Lower lobe of right lung (tissue), 2 donors: Measurements from ENCODE around the gene TMEM72. TPM values are rescaled to one million over a fixed set of nuclear protein-coding genes. Genes with fewer than 3 reads are reported as not detected.

Experiments used
- ATAC-seq, 2 donors: fragments of 200-7000 bp; cut with Tn5 transposase; one replicate each; pipeline ENCODE4 v1.9.1; 2020 to 2022; ENCODE audit warnings: mild to moderate bottlenecking in 2 of 2, moderate library complexity in 2 of 2
- DNase-seq: peaks from one replicate; pipeline ENCODE4 v3.0.0-alpha.2; 2020
- H3K27ac ChIP-seq: fragments of 200-600 bp; one replicate; pipeline ENCODE4 v1.8.0; 2022
- H3K27me3 ChIP-seq: fragments of 200-600 bp; one replicate; pipeline ENCODE4 v1.8.0; 2022; ENCODE audit warnings: low read depth
- H3K36me3 ChIP-seq: fragments of 200-600 bp; one replicate; pipeline ENCODE4 v1.8.0; 2022; ENCODE audit warnings: mild to moderate bottlenecking
- H3K4me1 ChIP-seq: fragments of 200-600 bp; one replicate; pipeline ENCODE4 v1.8.0; 2022
- H3K4me3 ChIP-seq: fragments of 200-600 bp; one replicate; pipeline ENCODE4 v1.8.0; 2022; ENCODE audit warnings: mild to moderate bottlenecking
- H3K9me3 ChIP-seq: fragments of 200-600 bp; one replicate; pipeline ENCODE4 v1.8.0; 2022
- intact Hi-C: fragments of 100-400 bp; cut with DNase I; formaldehyde crosslinking; loops from one replicate; pipeline ENCODE4 v1.11.0; 2022
- total RNA-seq: library from RNA; stranded (reverse); fragmentation: NEBNext Ultra II Directional; extraction: Animal tissue kit (Norgen Biotek cat#: 25700); gene quantifications from one replicate; pipeline ENCODE4 v1.2.1, GENCODE V29; 2021
- TF ChIP-seq, protein P1 (sequence below): fragments of 200-600 bp; IDR thresholded peaks from one replicate; pipeline ENCODE4 v1.8.0; 2022; ENCODE audit warnings: antibody characterized with exemption, mild to moderate bottlenecking
- donor health status: DM: no; HTN: yes; CAD: no; lungs with severe emphysema.

Gene TMEM72
- total RNA-seq, 1 donor from 2014 or later: not detected

DNA sequence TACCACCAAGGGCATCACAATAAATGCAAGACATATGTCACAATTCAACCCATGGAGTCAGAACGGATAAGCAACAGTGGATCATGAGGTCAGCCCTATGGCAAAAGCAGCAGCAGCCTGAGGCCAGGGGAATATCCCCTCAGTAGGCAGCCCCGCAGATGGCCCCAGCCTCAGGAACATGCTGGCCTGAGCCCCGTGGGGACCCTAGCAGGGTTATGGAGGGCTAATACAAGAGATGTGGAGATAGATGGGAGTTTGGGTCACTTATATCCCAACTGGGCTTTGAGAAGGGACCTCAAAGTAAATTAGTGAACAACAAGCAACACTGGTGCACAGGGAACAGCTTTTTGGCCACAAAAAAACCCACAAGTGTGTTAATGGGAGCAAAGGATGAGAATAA lies 9.1 kb downstream of the TMEM72 start:
- Histone ChIP-seq H3K9me3 (no peaks in the 10 kb centered on the region), H3K4me3 (no peak overlapping the region), H3K27ac (no peak overlapping the region), H3K27me3 (no peaks in the 10 kb centered on the region), H3K4me1 (no peaks in the 10 kb centered on the region), H3K36me3 (no peaks in the 10 kb centered on the region)
- TF ChIP-seq, protein P1, sequence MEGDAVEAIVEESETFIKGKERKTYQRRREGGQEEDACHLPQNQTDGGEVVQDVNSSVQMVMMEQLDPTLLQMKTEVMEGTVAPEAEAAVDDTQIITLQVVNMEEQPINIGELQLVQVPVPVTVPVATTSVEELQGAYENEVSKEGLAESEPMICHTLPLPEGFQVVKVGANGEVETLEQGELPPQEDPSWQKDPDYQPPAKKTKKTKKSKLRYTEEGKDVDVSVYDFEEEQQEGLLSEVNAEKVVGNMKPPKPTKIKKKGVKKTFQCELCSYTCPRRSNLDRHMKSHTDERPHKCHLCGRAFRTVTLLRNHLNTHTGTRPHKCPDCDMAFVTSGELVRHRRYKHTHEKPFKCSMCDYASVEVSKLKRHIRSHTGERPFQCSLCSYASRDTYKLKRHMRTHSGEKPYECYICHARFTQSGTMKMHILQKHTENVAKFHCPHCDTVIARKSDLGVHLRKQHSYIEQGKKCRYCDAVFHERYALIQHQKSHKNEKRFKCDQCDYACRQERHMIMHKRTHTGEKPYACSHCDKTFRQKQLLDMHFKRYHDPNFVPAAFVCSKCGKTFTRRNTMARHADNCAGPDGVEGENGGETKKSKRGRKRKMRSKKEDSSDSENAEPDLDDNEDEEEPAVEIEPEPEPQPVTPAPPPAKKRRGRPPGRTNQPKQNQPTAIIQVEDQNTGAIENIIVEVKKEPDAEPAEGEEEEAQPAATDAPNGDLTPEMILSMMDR: no peak
- ATAC-seq: no peak
- intact Hi-C loops: no loop called here
- no peak for DNase-seq

DNA sequence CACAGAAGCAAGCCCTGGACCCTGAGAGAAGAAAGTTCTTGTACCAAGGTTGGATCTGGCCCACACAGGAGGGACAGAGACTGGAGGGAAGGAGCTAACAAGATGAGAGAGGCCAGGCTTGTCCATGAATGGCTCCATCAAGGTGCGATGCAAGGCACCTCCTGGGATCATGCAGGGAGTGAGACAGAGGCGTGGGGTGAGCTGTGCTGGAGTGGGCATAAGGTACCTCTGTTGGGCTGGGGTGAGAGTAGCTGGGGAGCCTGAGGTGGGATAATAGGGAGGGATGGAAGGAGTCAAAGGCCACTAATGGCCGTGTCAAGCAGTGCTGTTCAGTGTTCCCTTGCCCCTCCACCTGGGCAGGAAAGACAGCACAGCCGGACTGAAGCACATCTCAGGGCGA lies 9.9 kb downstream of the TMEM72 start:
- H3K27me3 ChIP-seq: no peaks in the 10 kb centered on the region
- TF ChIP-seq, protein P1: no peak
- ATAC-seq (no peak), DNase-seq (no peak)
- H3K36me3 ChIP-seq: no peaks in the 10 kb centered on the region
- H3K4me1 ChIP-seq: no peaks in the 10 kb centered on the region
- no peak overlapping the region for H3K4me3 ChIP-seq
- H3K27ac ChIP-seq: no peak overlapping the region
- no peaks in the 10 kb centered on the region for H3K9me3 ChIP-seq
- intact Hi-C loops: no loop called here

DNA sequence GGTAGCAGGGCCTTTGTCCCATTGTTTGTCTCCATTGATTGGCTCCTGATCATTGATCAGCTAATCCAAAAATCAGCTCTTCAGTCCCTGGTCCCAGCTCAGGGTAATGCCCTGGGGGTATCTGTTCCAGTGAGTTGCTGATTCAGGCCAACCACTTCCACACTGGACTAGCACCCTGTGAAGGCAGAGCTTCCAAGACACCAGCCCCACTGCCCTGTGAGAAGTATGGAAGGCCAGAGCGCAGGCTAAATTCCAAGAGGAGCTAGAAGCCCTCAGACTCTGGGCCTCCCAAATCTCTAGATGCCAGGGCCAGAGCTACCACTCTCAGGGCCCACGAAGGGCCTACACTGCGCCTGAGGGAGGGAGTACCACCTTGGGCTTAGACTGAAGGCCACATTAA lies 10.4 kb downstream of the TMEM72 start:
- ATAC-seq: no peak
- DNase-seq: no peak
- no peaks in the 10 kb centered on the region for H3K27me3 ChIP-seq
- H3K4me3 ChIP-seq: no peak overlapping the region
- no peaks in the 10 kb centered on the region for H3K36me3 ChIP-seq
- intact Hi-C loops: no loop called here
- H3K27ac ChIP-seq: no peak overlapping the region
- H3K9me3 ChIP-seq: no peaks in the 10 kb centered on the region
- TF ChIP-seq, protein P1: no peak
- no peaks in the 10 kb centered on the region for H3K4me1 ChIP-seq

DNA sequence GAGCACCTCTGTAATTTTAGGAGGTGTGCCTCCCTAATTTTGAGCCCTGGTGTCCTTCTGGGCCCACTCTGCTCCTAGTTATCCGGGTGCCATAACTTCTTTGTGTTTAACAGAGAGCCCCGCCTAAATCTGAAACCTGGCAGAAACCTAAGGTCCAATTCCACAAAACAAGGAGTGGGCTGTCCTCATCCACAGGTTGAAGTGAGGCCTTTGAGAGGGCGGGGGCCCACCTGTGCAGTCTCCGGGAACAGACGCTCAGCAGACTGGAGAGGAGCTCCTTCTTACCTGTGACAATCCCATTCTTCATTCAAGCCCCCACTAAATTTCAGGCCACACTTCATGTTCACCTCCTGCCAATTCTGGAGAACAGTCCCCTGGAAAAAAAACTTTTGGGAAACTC lies 10.9 kb downstream of the TMEM72 start:
- H3K4me1 ChIP-seq: no peaks in the 10 kb centered on the region
- TF ChIP-seq, protein P1: no peak
- DNase-seq (no peak), ATAC-seq (no peak)
- H3K27me3 ChIP-seq: no peaks in the 10 kb centered on the region
- no peak overlapping the region for H3K4me3 ChIP-seq
- H3K9me3 ChIP-seq: no peaks in the 10 kb centered on the region
- no peak overlapping the region for H3K27ac ChIP-seq
- H3K36me3 ChIP-seq: no peaks in the 10 kb centered on the region
- intact Hi-C loops: no loop called here

DNA sequence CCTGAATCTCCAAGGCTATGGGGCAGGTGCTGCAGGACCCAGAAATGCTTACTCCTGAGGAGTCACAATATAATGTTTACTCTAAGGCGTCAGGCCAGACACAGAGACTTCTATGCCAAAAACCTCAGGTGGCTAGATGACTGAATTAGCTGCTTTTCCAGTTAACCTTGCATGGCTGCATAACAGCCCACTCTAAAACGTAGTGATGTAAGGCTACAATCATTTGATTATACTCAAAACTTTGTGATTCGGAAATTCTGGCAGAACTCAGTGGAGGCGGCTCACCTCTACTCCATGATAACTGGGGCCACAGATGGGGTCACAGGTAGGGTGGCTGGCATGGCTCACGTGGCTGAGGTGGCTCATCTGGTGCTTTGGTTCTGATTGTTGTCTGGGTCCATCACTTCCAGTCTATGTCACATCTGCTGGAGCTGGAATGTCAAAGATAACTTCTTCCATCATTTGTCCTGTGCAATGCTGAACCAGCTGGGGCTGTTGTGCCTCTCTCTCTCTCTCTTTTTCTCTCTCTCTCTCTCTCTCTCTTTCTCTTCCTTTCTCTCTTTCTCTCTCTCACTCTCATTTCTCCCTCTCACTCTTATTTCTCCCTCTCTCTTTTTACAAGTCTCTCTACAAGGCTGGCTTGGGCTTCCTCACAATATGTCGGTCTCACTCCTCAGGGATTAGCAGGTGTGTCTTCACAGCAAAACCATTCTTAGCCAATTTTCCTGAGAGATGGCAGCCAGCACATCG lies 11.8 kb downstream of the TMEM72 start:
- Histone ChIP-seq H3K4me1 (no peaks in the 10 kb centered on the region), H3K9me3 (no peaks in the 10 kb centered on the region), H3K4me3 (no peak overlapping the region), H3K36me3 (no peaks in the 10 kb centered on the region), H3K27me3 (no peaks in the 10 kb centered on the region), H3K27ac (no peak overlapping the region)
- DNase-seq (no peak), ATAC-seq (no peak)
- intact Hi-C loops: no loop called here
- TF ChIP-seq, protein P1: no peak
